DOHH2 (cell line): ENCODE data around the gene EXOSC6.
"Not testable (repeated sequence)": the region's sequence is repeated elsewhere in the genome, so short reads cannot be mapped to it uniquely, and the experiment has no call there.

Source experiments
- CTCF ChIP-seq: fragments of 200-600 bp; sonication (generic); IDR thresholded peaks from one replicate; pipeline ENCODE4 v1.5.1; 2014; ENCODE audit warnings: antibody characterized with exemption, mild to moderate bottlenecking, low read depth, low read length; ENCODE audit not compliant: poor library complexity, severe bottlenecking
- EZH2phosphoT487 ChIP-seq: fragments of 200-600 bp; sonication (generic); IDR thresholded peaks from 2 replicates; pipeline ENCODE4 v1.6.1; 2017; ENCODE audit warnings: borderline replicate concordance, mild to moderate bottlenecking, antibody characterized with exemption, low read length, moderate library complexity, mixed read lengths

GRCh38 chr16:70249697-70250096, 2.0 kb downstream of the EXOSC6 start:
- not testable (repeated sequence) for TF ChIP-seq CTCF, EZH2phosphoT487
